PFSK-1 (cell line): ENCODE measurements around the gene PTCD1.

ENCODE experiments used
- POLR2AphosphoS5 ChIP-seq: IDR thresholded peaks from 2 replicates; pipeline ENCODE4 v1.6.1; 2012; ENCODE audit warnings: low read depth, mild to moderate bottlenecking, control low read depth, low read length, moderate library complexity
- REST ChIP-seq, 2 experiments: IDR thresholded peaks; 2 replicates each; pipeline versions ENCODE4 v1.6.1 to v1.8.0; 2011 to 2012; ENCODE audit warnings: low read depth in 2 of 2, low read length in 2 of 2, control low read depth in 1 of 2, inconsistent platforms in 1 of 2, mild to moderate bottlenecking in 1 of 2, moderate library complexity in 1 of 2; ENCODE audit not compliant: insufficient read depth in 1 of 2
- SIN3A ChIP-seq: IDR thresholded peaks from 2 replicates; pipeline ENCODE4 v1.6.1; 2012; ENCODE audit warnings: mild to moderate bottlenecking, low read length, moderate library complexity, borderline replicate concordance; ENCODE audit not compliant: insufficient read depth
- TAF1 ChIP-seq: IDR thresholded peaks from 2 replicates; pipeline ENCODE4 v1.6.1; 2012; ENCODE audit warnings: low read length, control low read depth, borderline replicate concordance; ENCODE audit not compliant: insufficient read depth

- TF ChIP-seq SIN3A (no peak), REST (IDR thresholded peaks at IDR 0.05; ENCODE audit: insufficient read depth in 1 of 2, low read depth in 2 of 2, low read length in 2 of 2) (no peak), POLR2AphosphoS5 (no peak), TAF1 (no peak)
Measured at GRCh38 chr7:99447943-99448342, 9.3 kb upstream of the PTCD1 start.
